ENCODE data around the gene SALL2.
"Not testable (repeated sequence)": the region's sequence is repeated elsewhere in the genome, so short reads cannot be mapped to it uniquely, and the experiment has no call there.

The SALL2 gene

GRCh38 chr14:21525962-21526671, at the start of gene SALL2:
Gene SALL2 (minus strand): TSS chr14:21526346. CDS start chr14:21526127, 219 bp downstream.
- no peak for DNase-seq (ENCODE audit: low spot score)

DNA sequence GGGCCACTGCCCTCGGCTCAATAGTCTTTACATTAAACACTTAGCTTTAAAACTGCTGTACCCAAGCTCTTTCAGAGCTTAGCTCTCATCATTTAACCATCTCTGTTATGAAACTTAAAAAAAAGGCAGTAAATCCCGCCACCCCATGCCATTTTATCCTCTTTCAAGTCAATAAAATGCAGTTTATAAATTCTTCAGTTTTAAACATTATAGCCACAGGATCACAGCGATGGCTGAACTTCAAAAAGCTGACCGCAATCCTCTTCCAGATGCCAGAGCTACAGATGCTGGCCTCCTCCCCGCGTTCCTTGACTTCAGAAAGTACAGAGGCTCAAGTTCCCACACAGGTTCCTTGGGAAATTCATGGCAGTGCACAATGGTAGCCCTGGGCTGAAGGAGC, 49.5 kb upstream of the SALL2 start:
- no peak for DNase-seq (ENCODE audit: low spot score)

DNA sequence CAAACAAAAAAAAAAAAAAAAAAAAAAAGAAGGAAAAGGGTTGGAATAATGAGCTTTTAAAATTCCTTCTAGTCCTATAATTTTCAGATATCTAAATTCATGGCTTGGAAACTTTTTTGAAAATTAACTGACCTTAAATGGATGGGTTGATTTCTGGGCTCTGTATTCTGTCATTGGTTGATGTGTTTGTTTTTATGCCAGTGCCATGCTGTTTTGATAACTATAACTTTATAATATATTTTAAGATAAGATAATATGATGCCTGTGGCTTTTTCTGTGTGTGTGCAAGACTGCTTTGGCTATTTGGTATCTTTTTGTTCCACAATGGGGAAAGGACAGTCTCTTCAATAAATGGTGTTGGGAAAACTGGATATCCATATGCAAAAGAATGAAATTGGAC, 46.5 kb upstream of the SALL2 start:
- DNase-seq (ENCODE audit: low spot score), result no peak

- no peak for DNase-seq (ENCODE audit: low spot score)
These were observed 32.6 kb upstream of the SALL2 start for GRCh38 chr14:21558703-21559170.

GRCh38 chr14:21557084-21557901, 31.1 kb upstream of the SALL2 start:
- peak; percentile 94 for DNase-seq (ENCODE audit: low spot score)

DNA sequence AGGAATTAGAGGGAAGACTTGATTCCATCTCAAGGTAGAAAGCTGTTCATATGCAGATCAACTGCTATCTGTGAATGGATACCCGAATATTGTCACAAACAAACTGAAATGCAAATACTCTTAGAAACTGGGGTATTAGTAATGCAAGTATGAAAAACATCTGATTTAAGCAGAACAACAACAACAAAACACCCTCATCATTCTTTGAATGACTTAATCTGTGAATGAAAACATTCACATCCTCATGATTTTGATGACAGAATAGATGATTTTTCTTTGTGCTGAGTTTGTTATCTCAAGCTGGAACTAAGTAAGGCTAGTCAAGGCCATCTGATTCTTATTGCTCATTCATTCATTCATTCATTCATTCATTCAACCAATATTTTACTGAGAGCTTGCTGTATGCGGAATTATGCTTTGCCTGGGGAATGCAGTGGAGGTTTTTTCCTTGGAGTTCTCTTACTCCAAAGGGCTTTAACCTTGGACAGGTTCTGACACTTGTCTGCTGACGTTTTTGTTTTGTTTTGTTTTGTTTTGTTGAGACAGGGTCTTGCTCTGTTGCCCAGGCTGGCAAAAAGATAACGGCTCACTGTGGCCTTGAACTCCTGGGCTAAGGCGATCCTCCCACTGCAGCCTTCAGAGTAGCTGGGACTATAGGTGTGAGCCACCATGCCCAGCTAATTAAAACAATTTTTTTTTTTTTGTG, 30.4 kb upstream of the SALL2 start:
- DNase-seq (ENCODE audit: low spot score), result no peak

DNA sequence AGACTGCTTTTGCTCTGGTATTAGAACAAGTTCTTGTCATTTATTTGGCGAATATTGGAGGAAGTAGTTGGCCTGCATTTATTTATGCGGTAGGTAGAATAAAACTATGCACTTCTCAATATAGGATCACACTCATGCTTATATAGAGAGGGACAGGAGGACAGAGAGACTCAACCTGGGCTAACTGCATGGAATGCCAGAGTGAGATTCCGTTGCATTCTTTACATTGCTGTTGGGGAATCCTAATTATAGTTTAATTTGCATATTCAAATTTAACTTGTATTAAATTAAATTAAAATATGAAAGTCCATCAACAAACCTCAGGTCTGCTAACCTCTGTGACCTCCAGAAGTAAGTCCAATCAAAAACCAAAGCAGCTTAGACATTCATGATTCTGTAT, 27.1 kb upstream of the SALL2 start:
- DNase-seq (ENCODE audit: low spot score), result no peak

- DNase-seq (ENCODE audit: low spot score), result not testable (repeated sequence)
These were observed 18.4 kb upstream of the SALL2 start for GRCh38 chr14:21544588-21544987.

GRCh38 chr14:21543963-21544362, 17.8 kb upstream of the SALL2 start:
- DNase-seq (ENCODE audit: low spot score), result no peak

DNA sequence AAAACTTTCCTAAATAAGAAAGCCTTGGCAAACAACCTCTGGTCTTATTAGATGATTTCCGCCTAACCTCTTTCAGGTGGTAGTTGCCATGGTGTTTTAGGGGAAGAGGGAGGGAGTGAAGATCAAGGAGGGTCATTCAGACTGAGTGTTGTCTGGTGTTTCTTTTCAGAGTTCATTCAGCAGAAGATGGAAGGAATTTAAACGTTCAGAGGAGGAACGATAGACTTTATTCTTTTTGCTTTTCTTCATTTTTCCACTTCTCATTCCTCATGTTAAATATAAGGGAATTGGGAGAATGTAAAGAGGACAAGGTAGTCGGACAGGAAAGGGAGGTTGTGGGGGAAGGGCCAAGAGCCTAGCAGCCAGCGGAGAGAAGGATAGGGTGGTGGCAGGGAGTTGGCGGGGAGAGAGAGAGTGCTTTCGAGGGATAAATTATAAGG, 17.4 kb upstream of the SALL2 start:
- no peak for DNase-seq (ENCODE audit: low spot score)

GRCh38 chr14:21541413-21542074, 15.4 kb upstream of the SALL2 start:
- DNase-seq (ENCODE audit: low spot score), result no peak

DNA sequence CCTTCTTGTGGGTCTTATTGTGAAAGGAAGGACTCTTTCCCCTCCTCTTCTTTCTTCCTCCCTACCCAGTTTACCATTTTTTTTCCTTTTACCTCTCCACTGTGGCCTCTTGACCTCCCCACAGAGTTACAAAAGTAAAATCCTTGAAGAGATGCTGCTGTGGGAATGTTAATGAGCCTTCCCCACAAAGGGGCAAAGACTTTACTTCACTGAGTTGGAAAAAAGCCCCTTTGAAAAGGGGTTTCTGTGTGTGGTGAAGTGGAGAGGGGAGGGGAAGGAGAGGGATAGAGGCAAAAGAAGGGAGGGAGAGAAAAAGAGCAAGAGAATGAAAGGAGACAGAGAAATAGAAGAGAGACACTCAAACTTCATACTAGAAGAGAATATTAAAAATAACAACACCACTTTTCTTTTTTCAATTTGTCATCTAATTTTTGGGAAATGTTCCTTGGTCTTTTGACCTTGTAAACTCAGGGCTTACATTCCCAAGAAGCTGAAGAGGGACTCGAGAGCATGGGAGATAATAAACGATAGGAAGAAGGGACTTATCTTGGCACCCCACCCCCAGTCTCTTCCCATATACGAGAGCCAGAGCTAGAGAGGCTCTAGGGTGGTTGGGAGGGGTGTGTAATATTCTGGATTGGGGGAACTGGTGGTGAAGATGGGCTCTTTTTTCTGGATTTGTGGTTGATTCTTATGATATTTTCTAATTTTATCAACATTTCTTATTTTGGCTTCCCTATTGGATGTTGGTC, 13.2 kb upstream of the SALL2 start:
- DNase-seq (ENCODE audit: low spot score), result no peak

- DNase-seq (ENCODE audit: low spot score), result no peak
These were observed 10.9 kb upstream of the SALL2 start for GRCh38 chr14:21537090-21537424.

DNA sequence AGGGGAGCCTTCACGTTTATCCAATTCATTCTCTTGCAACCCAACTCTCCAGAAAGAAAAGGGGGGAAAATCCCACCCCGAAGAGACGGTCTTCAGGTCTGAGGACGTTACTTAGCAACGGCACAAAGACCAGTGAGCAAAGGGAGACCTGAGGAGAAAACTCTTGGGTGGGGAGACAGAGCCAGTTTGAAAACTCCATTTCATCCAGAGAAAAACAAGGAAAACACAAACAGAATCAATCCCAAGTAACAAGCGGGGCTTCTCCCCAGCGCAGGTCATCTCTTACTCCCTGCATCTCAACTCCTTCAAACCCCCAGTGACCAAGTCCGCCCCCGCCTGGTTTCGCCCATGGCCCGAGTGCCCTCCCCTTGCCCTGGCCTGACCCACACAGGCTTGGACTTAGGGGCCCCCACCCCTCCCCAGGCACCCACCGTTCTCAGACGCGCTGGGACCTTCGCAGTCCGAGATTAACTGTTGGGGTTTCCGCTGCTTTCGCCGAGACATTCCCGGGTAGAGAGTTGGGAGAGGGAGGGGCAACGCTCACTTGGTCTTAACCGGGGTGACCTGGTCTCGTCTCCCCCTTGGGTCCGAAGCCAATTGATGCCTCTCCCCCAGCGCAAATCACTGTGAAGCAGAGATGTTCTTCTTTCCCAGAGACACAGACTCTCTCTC, 10.4 kb upstream of the SALL2 start:
- no peak for DNase-seq (ENCODE audit: low spot score)

DNA sequence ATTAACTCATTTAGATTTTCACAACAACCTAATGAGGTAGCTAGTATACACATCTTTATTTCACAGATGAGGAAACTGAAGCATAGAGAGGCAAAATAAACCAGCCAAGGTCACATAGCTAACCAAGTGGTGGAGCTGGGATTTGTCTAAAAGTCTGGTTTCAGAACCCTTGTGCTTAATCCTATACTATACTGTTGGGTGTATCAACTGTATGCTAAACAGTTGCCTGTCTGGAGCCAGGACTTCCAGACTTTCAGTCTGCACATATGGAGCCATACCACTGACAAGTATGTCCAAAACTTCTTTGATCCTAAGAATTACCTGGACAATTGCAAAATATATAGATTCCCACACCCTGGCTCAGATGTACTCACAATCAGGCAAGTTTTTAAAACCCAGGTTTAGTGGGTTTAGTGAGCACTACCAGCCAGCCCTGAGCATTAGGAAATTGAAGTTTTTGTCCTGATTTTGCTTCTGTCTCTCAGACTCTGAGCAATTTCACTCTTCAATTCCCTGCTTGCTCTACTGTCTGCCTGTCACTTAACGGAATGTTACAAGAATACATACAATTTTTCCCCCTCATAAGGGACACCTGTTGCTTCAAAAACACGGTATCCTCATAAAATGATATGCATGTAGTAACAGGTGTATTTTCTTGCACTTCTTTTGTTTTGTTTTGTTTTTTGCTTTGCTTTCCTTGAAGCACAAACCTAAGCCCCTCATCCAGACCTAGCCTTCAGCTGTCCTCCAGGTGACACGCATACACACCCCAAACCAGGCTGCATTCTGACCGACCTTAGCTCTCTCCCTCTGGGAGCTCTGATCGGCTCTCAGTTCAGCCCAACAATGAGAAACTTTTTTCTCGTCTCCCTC, 9.6 kb upstream of the SALL2 start:
- no peak for DNase-seq (ENCODE audit: low spot score)

GRCh38 chr14:21534576-21534975, 8.4 kb upstream of the SALL2 start:
- no peak for DNase-seq (ENCODE audit: low spot score)

DNA sequence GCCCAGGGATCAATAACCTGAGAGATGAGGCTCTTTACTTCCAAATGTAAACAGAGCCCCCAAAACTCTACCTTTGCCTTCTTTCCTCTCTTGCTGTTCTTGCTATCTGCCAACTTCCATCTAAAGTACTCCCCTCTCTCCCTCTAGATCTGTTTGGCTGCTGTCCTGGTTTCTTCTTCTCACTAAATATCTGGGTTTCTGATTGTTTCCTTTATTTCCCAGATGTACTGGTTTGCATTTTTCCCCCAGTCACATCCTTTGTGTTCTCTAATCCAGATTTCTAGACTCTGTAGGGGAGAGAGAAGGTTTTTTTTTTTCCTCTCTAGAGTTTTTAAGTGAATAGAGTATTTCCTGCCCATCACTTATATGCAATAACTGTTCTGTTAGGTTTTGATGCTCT, 7.1 kb upstream of the SALL2 start:
- no peak for DNase-seq (ENCODE audit: low spot score)

DNA sequence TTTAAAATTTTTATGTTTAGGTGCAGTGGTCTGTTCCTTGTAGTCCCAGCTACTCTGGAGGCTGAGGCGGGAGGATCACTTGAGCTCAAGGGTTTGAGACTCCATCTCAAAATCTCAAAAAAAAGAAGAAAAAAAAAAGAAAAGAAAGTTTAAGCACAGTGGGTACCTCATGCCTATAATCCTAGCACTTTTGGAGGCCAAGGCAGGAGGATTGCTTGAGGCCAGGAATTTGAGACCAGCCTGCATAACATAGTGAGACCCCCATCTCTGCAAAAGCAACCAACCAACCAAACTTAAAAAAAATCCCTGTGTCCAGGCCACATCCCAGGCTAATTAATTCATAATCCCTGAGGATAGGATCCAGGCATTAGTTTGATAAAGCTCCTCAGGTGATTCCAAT, 3.4 kb upstream of the SALL2 start:
- DNase-seq (ENCODE audit: low spot score), result no peak

GRCh38 chr14:21528381-21529348, 2.5 kb upstream of the SALL2 start:
- DNase-seq (ENCODE audit: low spot score), result no peak

Data from NAMALWA (cell line).